ENCODE measurements around the gene NRXN3.

DNA sequence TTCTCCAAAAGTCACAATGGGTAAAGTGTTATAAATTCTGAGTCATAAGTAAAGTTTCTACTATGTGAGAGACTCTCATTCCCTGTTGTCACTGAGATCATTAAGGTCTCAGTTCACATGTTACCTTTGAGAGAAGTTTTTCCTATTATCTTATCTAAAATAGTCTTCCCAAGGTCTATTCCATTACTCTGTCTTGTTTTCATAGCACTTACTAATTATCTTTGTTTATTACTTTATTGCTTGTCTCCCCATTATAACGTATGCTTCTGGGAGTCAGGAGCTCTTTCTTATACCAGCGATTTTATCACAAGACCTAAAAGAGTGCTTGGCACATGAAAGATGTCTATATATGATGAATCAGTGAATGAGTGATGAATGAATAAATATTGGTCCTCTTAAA lies 1039.2 kb downstream of the NRXN3 start:
- no peak for TF ChIP-seq POLR2A (IDR thresholded peaks at IDR 0.05; ENCODE audit: borderline replicate concordance, extremely low read depth, insufficient read depth, insufficient read length)
- TF ChIP-seq SRF (IDR thresholded peaks at IDR 0.05; ENCODE audit: low read depth) = no peak
- TF ChIP-seq, protein P1, sequence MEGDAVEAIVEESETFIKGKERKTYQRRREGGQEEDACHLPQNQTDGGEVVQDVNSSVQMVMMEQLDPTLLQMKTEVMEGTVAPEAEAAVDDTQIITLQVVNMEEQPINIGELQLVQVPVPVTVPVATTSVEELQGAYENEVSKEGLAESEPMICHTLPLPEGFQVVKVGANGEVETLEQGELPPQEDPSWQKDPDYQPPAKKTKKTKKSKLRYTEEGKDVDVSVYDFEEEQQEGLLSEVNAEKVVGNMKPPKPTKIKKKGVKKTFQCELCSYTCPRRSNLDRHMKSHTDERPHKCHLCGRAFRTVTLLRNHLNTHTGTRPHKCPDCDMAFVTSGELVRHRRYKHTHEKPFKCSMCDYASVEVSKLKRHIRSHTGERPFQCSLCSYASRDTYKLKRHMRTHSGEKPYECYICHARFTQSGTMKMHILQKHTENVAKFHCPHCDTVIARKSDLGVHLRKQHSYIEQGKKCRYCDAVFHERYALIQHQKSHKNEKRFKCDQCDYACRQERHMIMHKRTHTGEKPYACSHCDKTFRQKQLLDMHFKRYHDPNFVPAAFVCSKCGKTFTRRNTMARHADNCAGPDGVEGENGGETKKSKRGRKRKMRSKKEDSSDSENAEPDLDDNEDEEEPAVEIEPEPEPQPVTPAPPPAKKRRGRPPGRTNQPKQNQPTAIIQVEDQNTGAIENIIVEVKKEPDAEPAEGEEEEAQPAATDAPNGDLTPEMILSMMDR (IDR thresholded peaks at IDR 0.05 in 2 of 3, conservative IDR thresholded peaks at IDR 0.05 in 1 of 3; ENCODE audit: borderline replicate concordance in 1 of 3, insufficient read depth in 1 of 3, low read depth in 2 of 3, low read length in 2 of 3) = no peak
- TF ChIP-seq ZFX (IDR thresholded peaks at IDR 0.05) = no peak
- no peak for TF ChIP-seq POLR2AphosphoS5 (IDR thresholded peaks at IDR 0.05; ENCODE audit: low read depth, low read length)
- no peak for TF ChIP-seq EZH2 (IDR thresholded peaks at IDR 0.05)

Data from HCT116 (cell line).